Measurements from ENCODE around the gene ADSL.

DNA sequence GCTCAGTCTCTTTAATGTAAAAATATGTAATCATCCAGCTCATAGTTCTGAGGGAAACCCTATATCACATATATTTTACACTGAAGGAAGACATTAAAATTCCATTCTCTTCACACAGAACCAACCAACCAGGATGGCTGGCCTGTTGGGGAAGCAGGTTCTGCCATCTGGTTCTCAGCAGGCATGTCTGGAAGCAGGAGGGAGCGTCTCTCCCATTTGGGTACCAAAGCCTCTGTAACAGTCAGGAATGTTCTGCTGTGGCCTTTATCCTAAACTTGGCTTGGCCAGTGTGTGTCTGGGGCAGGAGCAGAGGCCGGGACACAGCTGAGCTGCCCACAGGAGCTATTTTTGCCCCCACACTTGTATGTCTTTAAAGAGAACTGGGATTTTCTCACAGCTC is 53.3 kb downstream of the ADSL start:
- TF ChIP-seq EZH2 (optimal IDR thresholded peaks at IDR 0.05; ENCODE audit: low read depth, low read length): no peak
- TF ChIP-seq, protein P1, sequence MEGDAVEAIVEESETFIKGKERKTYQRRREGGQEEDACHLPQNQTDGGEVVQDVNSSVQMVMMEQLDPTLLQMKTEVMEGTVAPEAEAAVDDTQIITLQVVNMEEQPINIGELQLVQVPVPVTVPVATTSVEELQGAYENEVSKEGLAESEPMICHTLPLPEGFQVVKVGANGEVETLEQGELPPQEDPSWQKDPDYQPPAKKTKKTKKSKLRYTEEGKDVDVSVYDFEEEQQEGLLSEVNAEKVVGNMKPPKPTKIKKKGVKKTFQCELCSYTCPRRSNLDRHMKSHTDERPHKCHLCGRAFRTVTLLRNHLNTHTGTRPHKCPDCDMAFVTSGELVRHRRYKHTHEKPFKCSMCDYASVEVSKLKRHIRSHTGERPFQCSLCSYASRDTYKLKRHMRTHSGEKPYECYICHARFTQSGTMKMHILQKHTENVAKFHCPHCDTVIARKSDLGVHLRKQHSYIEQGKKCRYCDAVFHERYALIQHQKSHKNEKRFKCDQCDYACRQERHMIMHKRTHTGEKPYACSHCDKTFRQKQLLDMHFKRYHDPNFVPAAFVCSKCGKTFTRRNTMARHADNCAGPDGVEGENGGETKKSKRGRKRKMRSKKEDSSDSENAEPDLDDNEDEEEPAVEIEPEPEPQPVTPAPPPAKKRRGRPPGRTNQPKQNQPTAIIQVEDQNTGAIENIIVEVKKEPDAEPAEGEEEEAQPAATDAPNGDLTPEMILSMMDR (IDR thresholded peaks at IDR 0.05; ENCODE audit: low read length): no peak
- no peak for TF ChIP-seq EZH2phosphoT487 (IDR thresholded peaks at IDR 0.05; ENCODE audit: low read length)
